HCT116 (cell line): Measurements from ENCODE around the gene TLK2. TPM values are rescaled to one million over a fixed set of nuclear protein-coding genes. Genes with fewer than 3 reads are reported as not detected.
A peak's percentile ranks its signal among the peaks of the same experiment; 100 is the strongest.

Experiments used
- ATAC-seq: fragments of 200-7000 bp; cut with Tn5 transposase; 2 replicates; pipeline ENCODE4 v1.9.1; 2020; ENCODE audit warnings: mild to moderate bottlenecking, moderate library complexity
- BruUV-seq: library from RNA; stranded (reverse); fragments of 400-500 nt; replicated peaks from 2 replicates; lab custom pipeline; 2021; lab: Mats Ljungman, UMichigan
- CTCF ChIA-PET: fragments of 300-600 bp; sonication (Branson Sonifier 250); formaldehyde crosslinking; loops from one replicate; lab custom pipeline; 2021; ENCODE audit warnings: antibody characterized with exemption; lab: Charles Lee
- POLR2A ChIA-PET: fragments of 300-600, 350-600 bp; sonication (Branson Sonifier 250); formaldehyde crosslinking; loops from one replicate; lab custom pipeline; 2021; ENCODE audit warnings: antibody characterized with exemption; lab: Charles Lee
- RAD21 ChIA-PET, 2 experiments: fragments of 300-600 bp; sonication (Branson Sonifier 250); formaldehyde crosslinking; loops; one replicate each; lab custom pipeline; 2023; ENCODE audit warnings: low total read pairs in 2 of 2; ENCODE audit not compliant: uncharacterized antibody in 2 of 2, unreplicated experiment in 2 of 2, low non-redundant PET in 1 of 2; lab: Charles Lee
- DNase-seq: peaks from one replicate; pipeline ENCODE4 v3.0.0-alpha.2; 2010; ENCODE audit warnings: low read depth, low spot score
- H2AFZ ChIP-seq: fragments of 200-600 bp; shearing (Covaris generic), sonication (generic); 2 replicates; pipeline ENCODE4 v1.6.1; 2017; ENCODE audit warnings: low read depth, mixed run types, mixed read lengths, antibody characterized with exemption, low read length; ENCODE audit not compliant: poor library complexity, severe bottlenecking
- H3K27ac ChIP-seq: 2 replicates; pipeline ENCODE4 v1.5.1; 2012; ENCODE audit warnings: low read depth, low read length
- H3K27me3 ChIP-seq: fragments of 200-600 bp; sonication (generic); 2 replicates; pipeline ENCODE4 v1.6.1; 2016; ENCODE audit warnings: mixed run types, low read length, mixed read lengths; ENCODE audit not compliant: insufficient read depth
- H3K36me3 ChIP-seq, 2 experiments: fragments of 200-500 bp in 1 of 2; fragments of 200-600 bp in 1 of 2; sonication (Bioruptor generic) in 1 of 2; sonication (generic) in 1 of 2; 2 replicates each; pipeline versions ENCODE4 v1.5.1 to v1.6.1; 2014 to 2016; ENCODE audit warnings: low read length in 2 of 2, inconsistent platforms in 1 of 2, mixed read lengths in 1 of 2, mixed run types in 1 of 2; ENCODE audit not compliant: insufficient read depth in 2 of 2, control insufficient read depth in 1 of 2
- H3K4me1 ChIP-seq, 2 experiments: fragments of 200-600 bp in 1 of 2; sonication (generic) in 1 of 2; 2 replicates each; pipeline versions ENCODE4 v1.5.1 to v1.6.1; 2012 to 2017; ENCODE audit warnings: low read length in 2 of 2, inconsistent platforms in 1 of 2, mild to moderate bottlenecking in 1 of 2, mixed read lengths in 1 of 2, mixed run types in 1 of 2, moderate library complexity in 1 of 2; ENCODE audit not compliant: insufficient read depth in 2 of 2, control insufficient read depth in 1 of 2
- H3K4me2 ChIP-seq: fragments of 200-600 bp; sonication (generic); 2 replicates; pipeline ENCODE4 v1.6.1; 2017; ENCODE audit warnings: mixed run types, low read length, mixed read lengths
- H3K4me3 ChIP-seq, 2 experiments: fragments of 200-600 bp in 1 of 2; sonication (generic) in 1 of 2; replicated peaks in 1 of 2; 2 replicates each; pipeline ENCODE4 v1.5.1; 2011 to 2016; ENCODE audit warnings: low read length in 2 of 2, control low read depth in 1 of 2, low read depth in 1 of 2, mild to moderate bottlenecking in 1 of 2, mixed read lengths in 1 of 2, mixed run types in 1 of 2
- H3K79me2 ChIP-seq: fragments of 200-600 bp; sonication (generic); 2 replicates; pipeline ENCODE4 v1.6.1; 2017; ENCODE audit warnings: mild to moderate bottlenecking, mixed run types, low read length, moderate library complexity, mixed read lengths; ENCODE audit not compliant: insufficient read depth
- H3K9ac ChIP-seq: fragments of 200-600 bp; sonication (generic); 2 replicates; pipeline ENCODE4 v1.6.1; 2016; ENCODE audit warnings: low read length, mixed read lengths
- H3K9me2 ChIP-seq: fragments of 200-600 bp; sonication (generic), shearing (Covaris generic); 2 replicates; pipeline ENCODE4 v1.6.1; 2017; ENCODE audit warnings: mixed run types, mild to moderate bottlenecking, moderate library complexity; ENCODE audit not compliant: insufficient read depth
- H3K9me3 ChIP-seq, 2 experiments: fragments of 200-500 bp in 1 of 2; fragments of 200-600 bp in 1 of 2; sonication (Bioruptor generic) in 1 of 2; sonication (generic) in 1 of 2; 2 replicates each; pipeline ENCODE4 v1.6.1; 2014 to 2017; ENCODE audit warnings: low read length in 2 of 2, mixed read lengths in 2 of 2, inconsistent platforms in 1 of 2, low read depth in 1 of 2, mild to moderate bottlenecking in 1 of 2, mixed run types in 1 of 2, moderate library complexity in 1 of 2; ENCODE audit not compliant: control insufficient read depth in 1 of 2, insufficient read depth in 1 of 2
- H4K20me1 ChIP-seq: fragments of 200-600 bp; sonication (generic), shearing (Covaris generic); 2 replicates; pipeline ENCODE4 v1.6.1; 2017; ENCODE audit warnings: mixed run types, mild to moderate bottlenecking, moderate library complexity; ENCODE audit not compliant: insufficient read depth
- CBX3 ChIP-seq: IDR thresholded peaks from 2 replicates; pipeline ENCODE4 v1.6.1; 2012; ENCODE audit warnings: low read depth
- CTCF ChIP-seq, 3 experiments: fragments of 200-600 bp in 1 of 3; sonication (generic) in 1 of 3; IDR thresholded peaks in 2 of 3; conservative IDR thresholded peaks in 1 of 3; 2 replicates each; pipeline ENCODE4 v1.5.1; 2012 to 2017; ENCODE audit warnings: low read depth in 2 of 3, low read length in 2 of 3, antibody characterized with exemption in 1 of 3, borderline replicate concordance in 1 of 3, control low read depth in 1 of 3, mild to moderate bottlenecking in 1 of 3, mixed read lengths in 1 of 3, mixed run types in 1 of 3, moderate library complexity in 1 of 3; ENCODE audit not compliant: insufficient read depth in 1 of 3
- ELF1 ChIP-seq: IDR thresholded peaks from 2 replicates; pipeline ENCODE4 v1.6.1; 2012; ENCODE audit warnings: low read depth, borderline replicate concordance
- RAD21 ChIP-seq: IDR thresholded peaks from 2 replicates; pipeline ENCODE4 v1.6.1; 2012; ENCODE audit warnings: low read depth, mild to moderate bottlenecking
- ZFX ChIP-seq: fragments of 450-650 bp; IDR thresholded peaks from 2 replicates; pipeline ENCODE4 v1.6.1; 2017
- ZNF274 ChIP-seq: fragments of 200-500 bp; sonication (Bioruptor generic); IDR thresholded peaks from 2 replicates; pipeline ENCODE4 v1.6.1; 2014; ENCODE audit warnings: mild to moderate bottlenecking, low read depth, low read length, inconsistent platforms
- intact Hi-C: fragments of 100-400 bp; cut with micrococcal nuclease; formaldehyde crosslinking; loops from 2 replicates; pipeline ENCODE4 v1.10.0; 2022
- total RNA-seq: library from RNA; stranded (reverse); gene quantifications from one replicate; pipeline ENCODE4 v1.2.1, GENCODE V29; 2021; ENCODE audit not compliant: unreplicated experiment

Gene TLK2
- total RNA-seq, 1 experiment from 2014 or later, result 56.6 TPM

DNA sequence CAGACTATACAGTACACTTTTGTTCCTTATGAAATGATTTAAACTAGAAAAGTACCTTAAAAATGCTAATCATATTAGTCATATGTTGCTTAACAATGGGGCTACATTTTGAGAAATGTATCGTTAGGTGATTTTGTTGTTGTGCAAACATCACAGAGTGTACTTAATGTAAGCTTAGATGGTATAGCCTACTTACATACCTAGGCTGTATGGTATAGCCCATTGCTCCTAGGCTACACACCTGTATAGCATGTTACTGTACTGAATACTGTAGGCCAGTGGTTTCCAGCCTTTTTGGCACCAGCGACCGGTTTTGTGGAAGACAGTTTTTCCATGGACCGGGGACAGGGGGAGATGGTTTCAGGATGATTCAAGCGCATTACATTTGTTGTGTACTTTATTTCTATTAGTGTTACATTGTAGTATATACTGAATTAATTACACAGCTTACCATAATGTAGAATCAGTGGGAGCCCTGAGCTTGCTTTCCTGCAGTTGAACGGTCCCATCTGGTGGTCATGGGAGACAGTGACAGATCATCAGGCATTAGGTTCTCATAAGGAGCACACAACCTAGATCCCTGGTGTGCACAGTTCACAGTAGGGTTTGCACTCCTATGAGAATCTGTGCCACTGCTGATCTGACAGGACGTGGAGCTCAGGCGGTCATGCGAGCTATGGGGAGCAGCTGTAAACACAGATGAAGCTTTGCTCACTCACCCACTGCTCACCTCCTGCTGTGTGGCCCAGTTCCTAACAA, 113.9 kb downstream of the TLK2 start:
- Histone ChIP-seq H3K4me1 (no peaks in the 10 kb centered on the region), H3K4me3 (no peak overlapping the region), H4K20me1 (no peaks in the 10 kb centered on the region; the same call in 1 of the 2 replicates), H3K27me3 (no peaks in the 10 kb centered on the region), H3K4me2 (no peak overlapping the region), H3K79me2 (no peaks in the 10 kb centered on the region; the same call in 1 of the 2 replicates), H3K36me3 (peaks cover 18 to 23% of the 10 kb centered on the region in 2 experiments), H3K9me3 (peaks cover 0 to 5% of the 10 kb centered on the region in 2 experiments; a peak in 1 of 4 replicates), H2AFZ (no peak overlapping the region), H3K9ac (no peak overlapping the region), H3K27ac (no peak overlapping the region), H3K9me2 (no peaks in the 10 kb centered on the region)
- DNase-seq (no peak), ATAC-seq (peak; percentile 50)
- POLR2A ChIA-PET, result no interaction called here
- CTCF ChIA-PET, result interaction anchor here (1.0 kb wide), 1 partner anchor 171 kb away, joined by 3 read pairs; no protein-coding TSS in a partner anchor
- intact Hi-C loops, result no loop called here
- RAD21 ChIA-PET, result interaction anchor here in 1 of 2 experiments (1.0 kb wide), 1 partner anchor 40 kb away, joined by 4 read pairs; no protein-coding TSS in a partner anchor
- TF ChIP-seq RAD21 (peak; percentile 40; the same call in 1 of the 2 replicates), CBX3 (no peak), CTCF (IDR thresholded peaks at IDR 0.05 in 2 of 3, conservative IDR thresholded peaks at IDR 0.05 in 1 of 3; ENCODE audit: borderline replicate concordance in 1 of 3, insufficient read depth in 1 of 3, low read depth in 2 of 3, low read length in 2 of 3) (0 out of 6 replicates have a peak, but pooled peaks of 2 of the 3 experiments have one; percentile 7 to 9)
- BruUV-seq, result no TSS peak

DNA sequence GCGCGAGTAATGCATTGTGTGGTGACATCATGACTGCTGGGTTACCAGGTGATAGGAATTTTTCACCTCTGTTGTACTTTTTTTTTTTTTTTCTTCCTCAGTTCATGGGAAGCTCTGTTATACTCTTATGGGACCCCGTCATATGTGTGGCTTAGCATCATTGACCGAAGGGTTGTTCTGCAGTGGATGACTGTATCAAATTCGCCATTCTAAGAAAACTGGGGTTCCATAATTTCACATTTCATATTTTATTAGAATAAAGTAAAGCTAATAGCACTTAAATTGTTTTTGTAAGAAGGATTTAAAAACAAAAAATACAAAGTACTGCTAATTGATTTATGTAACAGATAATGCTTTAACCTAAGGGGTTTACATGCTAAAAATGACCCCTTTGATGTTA, 116.9 kb downstream of the TLK2 start:
- H3K4me3 ChIP-seq, result no peak overlapping the region
- no peak for DNase-seq
- no peak overlapping the region for H3K9ac ChIP-seq
- peaks cover 0 to 5% of the 10 kb centered on the region in 2 experiments; a peak in 1 of 4 replicates for H3K9me3 ChIP-seq
- H3K36me3 ChIP-seq, result peaks cover 18 to 23% of the 10 kb centered on the region in 2 experiments
- RAD21 ChIA-PET, result no interaction called here
- no peak for TF ChIP-seq ELF1
- no peak for TF ChIP-seq ZNF274
- no peak for TF ChIP-seq ZFX
- TF ChIP-seq RAD21, result no peak
- TF ChIP-seq, all 23 proteins: peak for 0
- H3K4me1 ChIP-seq, result no peaks in the 10 kb centered on the region
- H3K27ac ChIP-seq, result no peak overlapping the region
- ChIA-PET POLR2A (no interaction called here), CTCF (no interaction called here)
- ATAC-seq, result no peak
- no peaks in the 10 kb centered on the region for H3K79me2 ChIP-seq
- BruUV-seq, result no TSS peak
- no peaks in the 10 kb centered on the region for H4K20me1 ChIP-seq
- no peaks in the 10 kb centered on the region for H3K9me2 ChIP-seq
- H2AFZ ChIP-seq, result no peak overlapping the region
- no peak overlapping the region for H3K4me2 ChIP-seq
- intact Hi-C loops, result no loop called here
- H3K27me3 ChIP-seq, result no peaks in the 10 kb centered on the region
